Hematopoietic multipotent progenitor cell (in vitro differentiated cells): ENCODE results near the gene HNRNPR. TPM values are rescaled to one million over a fixed set of nuclear protein-coding genes. Genes with fewer than 3 reads are reported as not detected.
"Not testable (repeated sequence)": the region's sequence is repeated elsewhere in the genome, so short reads cannot be mapped to it uniquely, and the experiment has no call there.

Experiments
- DNase-seq, 3 donors: peaks; one replicate each; pipeline ENCODE4 v3.0.0-alpha.2; 2011 to 2015; ENCODE audit warnings: low read depth in 2 of 3, low spot score in 2 of 3
- total RNA-seq: library from RNA; depleted of rRNA; stranded (reverse); fragments of >200 nt; gene quantifications from one replicate; pipeline ENCODE4 v1.2.3, GENCODE V29; 2012

Gene HNRNPR
- total RNA-seq, 1 donor: 37.4 TPM

- no peak for DNase-seq
Observed at GRCh38 chr1:23337869-23338268, 6.2 kb downstream of the HNRNPR start.

- no peak for DNase-seq
Observed at GRCh38 chr1:23331713-23332112, 12.4 kb downstream of the HNRNPR start.

GRCh38 chr1:23330846-23331245 is 13.2 kb downstream of the HNRNPR start:
- DNase-seq: no peak

GRCh38 chr1:23325393-23325792 is 18.7 kb downstream of the HNRNPR start:
- no peak for DNase-seq

GRCh38 chr1:23322770-23323169 is 21.3 kb downstream of the HNRNPR start:
- DNase-seq: no peak

GRCh38 chr1:23310280-23310679 is 33.8 kb downstream of the HNRNPR start:
- not testable (repeated sequence) for DNase-seq

GRCh38 chr1:23304140-23304620 is 39.9 kb downstream of the HNRNPR start:
- DNase-seq: no peak

GRCh38 chr1:23303524-23303923 is 40.6 kb downstream of the HNRNPR start:
- no peak for DNase-seq

GRCh38 chr1:23296931-23297330 is 47.2 kb downstream of the HNRNPR start:
- no peak for DNase-seq

GRCh38 chr1:23291706-23292105 is 52.4 kb downstream of the HNRNPR start:
- DNase-seq: no peak

GRCh38 chr1:23290836-23291565 is 53.1 kb downstream of the HNRNPR start:
- DNase-seq: no peak

- no peak for DNase-seq
Observed at GRCh38 chr1:23288671-23289070, 55.4 kb downstream of the HNRNPR start.

GRCh38 chr1:23288201-23288600 is 55.9 kb downstream of the HNRNPR start:
- DNase-seq: no peak

GRCh38 chr1:23286401-23286800 is 57.7 kb downstream of the HNRNPR start:
- DNase-seq: no peak

GRCh38 chr1:23283667-23284602 is 60.1 kb downstream of the HNRNPR start:
- DNase-seq: no peak

GRCh38 chr1:23282957-23283356 is 61.1 kb downstream of the HNRNPR start:
- DNase-seq: no peak

GRCh38 chr1:23278717-23279116 is 65.4 kb downstream of the HNRNPR start:
- no peak for DNase-seq

GRCh38 chr1:23276531-23276930 is 67.6 kb downstream of the HNRNPR start:
- no peak for DNase-seq

- DNase-seq: no peak
Observed at GRCh38 chr1:23274134-23274505, 70.0 kb downstream of the HNRNPR start.

GRCh38 chr1:23273450-23274133 is 70.5 kb downstream of the HNRNPR start:
- DNase-seq: no peak

- DNase-seq: no peak
Observed at GRCh38 chr1:23263380-23263887, 80.7 kb downstream of the HNRNPR start.
